KMS-11 (cell line): ENCODE measurements around the gene LGALS9B.
A peak's percentile ranks its signal among the peaks of the same experiment; 100 is the strongest.
"Not testable (repeated sequence)": the region's sequence is repeated elsewhere in the genome, so short reads cannot be mapped to it uniquely, and the experiment has no call there.

ENCODE experiments used
- H2AFZ ChIP-seq: fragments of 200-600 bp; sonication (generic); 2 replicates; pipeline ENCODE4 v1.6.1; 2016; ENCODE audit warnings: antibody characterized with exemption, mixed run types, low read depth
- H3K27ac ChIP-seq: fragments of 200-600 bp; sonication (generic); 2 replicates; pipeline ENCODE4 v1.6.1; 2016; ENCODE audit warnings: mild to moderate bottlenecking, mixed run types
- H3K27me3 ChIP-seq: fragments of 200-600 bp; sonication (generic); 2 replicates; pipeline ENCODE4 v1.6.1; 2017; ENCODE audit warnings: mild to moderate bottlenecking, low read depth, mixed run types, moderate library complexity; ENCODE audit not compliant: insufficient read depth
- H3K36me3 ChIP-seq: fragments of 200-600 bp; sonication (generic); 2 replicates; pipeline ENCODE4 v1.6.1; 2017; ENCODE audit warnings: mild to moderate bottlenecking, mixed run types; ENCODE audit not compliant: insufficient read depth
- H3K4me1 ChIP-seq: fragments of 200-600 bp; sonication (generic); 2 replicates; pipeline ENCODE4 v1.6.1; 2016; ENCODE audit warnings: mild to moderate bottlenecking, low read depth, mixed run types; ENCODE audit not compliant: poor library complexity, severe bottlenecking
- H3K4me2 ChIP-seq: fragments of 200-600 bp; sonication (generic); 2 replicates; pipeline ENCODE4 v1.7.0; 2016; ENCODE audit warnings: mild to moderate bottlenecking, mixed run types
- H3K4me3 ChIP-seq: fragments of 200-600 bp; sonication (generic); IDR thresholded peaks from 2 replicates; pipeline ENCODE4 v1.6.1; 2017; ENCODE audit warnings: low read depth, low read length, mixed read lengths; ENCODE audit not compliant: insufficient read depth
- H3K79me2 ChIP-seq: fragments of 200-600 bp; sonication (generic); 2 replicates; pipeline ENCODE4 v1.6.1; 2016; ENCODE audit warnings: low read depth, mixed run types; ENCODE audit not compliant: insufficient read depth
- H3K9ac ChIP-seq: fragments of 200-600 bp; sonication (generic); 2 replicates; pipeline ENCODE4 v1.6.1; 2016; ENCODE audit warnings: mild to moderate bottlenecking, mixed run types
- H4K20me1 ChIP-seq: fragments of 200-600 bp; sonication (generic); 2 replicates; pipeline ENCODE4 v1.6.1; 2016; ENCODE audit warnings: mild to moderate bottlenecking, mixed run types; ENCODE audit not compliant: insufficient read depth

Gene LGALS9B

DNA sequence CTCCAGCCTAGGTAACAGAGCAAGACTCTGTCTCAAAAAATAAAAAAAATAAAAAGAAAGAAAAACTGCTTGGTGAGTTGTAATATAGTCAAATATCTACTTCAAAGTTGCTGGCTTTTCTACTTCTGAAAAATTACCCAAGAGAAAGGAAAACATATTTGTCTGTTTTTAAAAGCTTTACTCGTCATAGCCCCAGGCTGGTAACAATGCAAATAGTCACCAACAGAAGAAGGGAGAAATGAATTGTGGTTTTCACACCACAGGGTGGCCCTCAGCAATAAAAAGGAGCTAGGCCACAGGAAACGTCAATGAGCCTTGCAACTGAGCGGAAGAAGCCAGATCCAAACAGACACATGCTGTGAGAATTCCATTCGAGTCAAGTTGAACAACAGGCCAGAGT lies 1.8 kb upstream of the LGALS9B start:
- not testable (repeated sequence) for H3K4me2 ChIP-seq, H2AFZ ChIP-seq

DNA sequence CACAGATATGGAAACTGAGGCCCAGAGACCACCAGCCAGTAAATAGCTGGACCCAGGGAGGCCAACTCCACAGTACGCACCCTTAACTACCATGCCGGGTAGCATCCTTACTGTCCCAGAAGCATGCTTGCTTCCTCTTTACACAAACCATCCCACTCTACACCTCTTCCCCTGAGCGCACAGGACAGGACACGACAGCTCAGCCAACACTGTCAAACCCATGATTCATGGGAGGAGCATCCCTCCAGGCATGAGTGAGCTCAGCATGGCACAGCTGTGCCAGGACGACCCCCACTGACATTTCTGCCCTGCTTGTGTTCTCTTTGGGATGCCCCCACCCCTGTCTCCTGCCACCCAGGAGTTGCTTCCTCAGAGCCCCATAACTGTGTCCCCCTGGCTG lies 340 bp downstream of the LGALS9B start:
- H2AFZ ChIP-seq, H4K20me1 ChIP-seq, H3K4me3 ChIP-seq, H3K9ac ChIP-seq, H3K27ac ChIP-seq, H3K4me1 ChIP-seq, H3K27me3 ChIP-seq, H3K79me2 ChIP-seq, H3K36me3 ChIP-seq: not testable (repeated sequence)
- 0 out of 2 replicates have a peak overlapping the region, but pooled peaks have one; percentile 17 for H3K4me2 ChIP-seq

More for the DNA sequence above, 1.8 kb upstream of the LGALS9B start:
- H3K9ac ChIP-seq, H3K4me1 ChIP-seq, H3K36me3 ChIP-seq, H4K20me1 ChIP-seq, H3K27ac ChIP-seq, H3K27me3 ChIP-seq, H3K4me3 ChIP-seq, H3K79me2 ChIP-seq: not testable (repeated sequence)

DNA sequence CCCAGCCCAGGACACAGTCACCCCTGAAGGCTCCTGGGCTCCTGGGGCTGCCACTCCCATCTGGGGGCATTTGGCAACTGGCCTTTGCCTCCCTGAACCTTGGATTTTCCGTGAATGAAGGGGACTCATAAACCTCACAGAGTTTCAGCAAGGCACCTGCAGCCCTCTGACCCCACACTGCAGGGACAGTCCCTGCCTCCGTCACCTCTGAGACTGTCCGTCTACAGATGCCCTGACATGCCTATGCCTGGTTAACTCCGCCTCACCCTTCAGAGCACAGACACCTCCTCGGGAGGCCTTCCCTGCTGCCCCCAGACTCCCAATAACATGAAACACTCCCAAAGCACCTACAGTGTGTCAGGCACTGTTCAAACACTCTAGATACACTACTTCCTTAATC lies 786 bp downstream of the LGALS9B start:
- not testable (repeated sequence) for H3K27me3 ChIP-seq, H3K36me3 ChIP-seq, H4K20me1 ChIP-seq, H2AFZ ChIP-seq, H3K79me2 ChIP-seq, H3K4me2 ChIP-seq, H3K4me3 ChIP-seq, H3K4me1 ChIP-seq, H3K9ac ChIP-seq, H3K27ac ChIP-seq

DNA sequence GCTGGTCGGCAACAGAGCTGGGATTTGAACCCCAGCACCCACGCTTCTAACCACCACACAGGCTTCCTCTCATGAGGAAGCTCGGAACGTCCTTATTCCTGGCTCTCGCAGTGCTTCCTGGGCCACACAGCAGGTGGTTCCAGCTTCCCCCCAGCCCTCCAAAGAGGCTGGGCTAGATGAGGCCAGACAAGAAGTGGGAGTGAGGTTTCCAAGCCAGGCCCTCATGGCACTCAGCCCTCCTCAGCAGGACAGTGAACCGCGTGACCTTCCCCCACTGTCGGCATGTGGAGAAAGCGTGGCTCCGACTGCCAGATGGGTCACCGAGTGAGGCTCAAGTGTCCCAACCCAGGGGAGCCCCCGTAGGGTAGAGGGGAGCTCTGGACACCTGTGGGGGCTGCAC lies 1.8 kb downstream of the LGALS9B start:
- H3K27ac ChIP-seq, H2AFZ ChIP-seq, H3K4me2 ChIP-seq, H3K4me1 ChIP-seq, H4K20me1 ChIP-seq, H3K79me2 ChIP-seq, H3K9ac ChIP-seq, H3K27me3 ChIP-seq, H3K36me3 ChIP-seq, H3K4me3 ChIP-seq: not testable (repeated sequence)

DNA sequence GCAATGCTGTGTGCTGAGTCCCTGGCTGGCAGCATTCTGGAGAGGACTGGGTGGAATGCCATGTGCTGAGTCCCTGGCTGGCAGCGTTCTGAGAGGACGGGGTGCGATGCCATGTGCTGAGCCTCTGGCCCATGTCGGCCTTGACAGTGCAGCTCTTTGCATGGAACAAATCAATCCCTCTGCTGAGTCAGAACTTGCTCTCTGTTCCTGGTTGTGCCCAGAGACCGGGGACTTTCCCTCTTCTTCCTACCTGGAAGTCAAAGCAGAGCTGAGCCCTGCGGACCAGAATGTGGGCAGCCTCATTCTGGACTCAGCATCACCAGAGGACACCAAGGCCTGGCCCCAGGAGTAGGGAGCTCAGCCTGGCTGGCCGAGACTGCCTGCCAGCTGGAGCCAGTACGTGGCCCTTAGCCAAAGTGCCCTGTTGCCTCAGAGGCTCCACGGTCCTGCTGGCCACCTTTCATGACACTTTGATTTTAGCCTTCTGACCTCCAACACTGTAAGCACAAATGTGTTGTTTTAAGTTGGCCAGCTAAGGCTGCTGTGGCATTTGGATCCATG lies 2.4 kb downstream of the LGALS9B start:
- not testable (repeated sequence) for H3K4me3 ChIP-seq, H3K79me2 ChIP-seq, H3K36me3 ChIP-seq, H3K27me3 ChIP-seq, H3K9ac ChIP-seq, H3K27ac ChIP-seq, H3K4me2 ChIP-seq, H3K4me1 ChIP-seq, H4K20me1 ChIP-seq, H2AFZ ChIP-seq

DNA sequence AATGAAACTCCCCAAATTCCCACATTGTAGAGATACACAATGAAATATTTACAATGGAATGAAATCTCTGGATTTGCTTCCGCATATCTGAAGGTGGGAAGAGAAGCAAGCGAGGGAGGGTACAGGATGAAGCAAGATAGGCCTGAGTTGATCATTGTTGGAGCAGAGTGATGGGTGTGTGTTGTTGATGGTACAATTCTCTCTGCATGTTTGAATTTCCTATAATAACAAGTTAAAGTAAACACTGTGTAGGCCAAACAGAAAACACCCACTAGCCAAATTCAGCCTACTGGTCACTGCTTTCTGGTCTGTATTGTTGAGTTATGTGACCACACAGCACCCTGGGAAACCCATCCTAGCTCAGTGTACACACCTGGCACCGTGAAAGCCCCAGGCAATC lies 5.2 kb downstream of the LGALS9B start:
- not testable (repeated sequence) for H3K27me3 ChIP-seq, H3K4me1 ChIP-seq, H3K27ac ChIP-seq, H4K20me1 ChIP-seq, H3K79me2 ChIP-seq, H2AFZ ChIP-seq, H3K4me3 ChIP-seq, H3K36me3 ChIP-seq, H3K4me2 ChIP-seq, H3K9ac ChIP-seq

DNA sequence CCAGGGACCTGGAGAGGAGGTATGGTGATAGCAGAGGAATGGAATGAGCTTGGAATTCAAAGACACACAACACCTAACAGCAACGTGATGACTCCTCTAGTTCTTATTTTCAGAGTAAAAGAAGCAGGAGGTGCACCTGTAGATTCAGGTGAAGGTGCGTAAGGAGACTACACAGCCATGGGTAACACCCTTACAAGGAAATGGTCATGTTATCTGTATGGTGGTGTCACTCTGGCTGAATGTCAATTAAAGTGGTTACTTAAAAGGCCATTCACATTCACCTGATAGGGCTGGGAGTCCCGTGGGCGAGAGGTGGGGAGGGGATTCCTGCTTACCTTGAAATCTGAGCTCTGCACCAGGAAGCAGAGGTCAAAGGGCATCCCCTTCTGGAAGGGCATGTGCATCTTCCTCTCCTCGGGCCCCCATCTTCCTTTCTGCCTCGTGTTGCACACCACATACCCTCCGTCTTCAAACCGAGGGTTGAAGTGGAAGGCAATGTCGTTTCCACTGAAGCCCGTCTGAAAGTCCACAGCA lies 9.4 kb downstream of the LGALS9B start:
- not testable (repeated sequence) for H3K9ac ChIP-seq, H3K36me3 ChIP-seq, H3K4me3 ChIP-seq, H4K20me1 ChIP-seq, H3K4me2 ChIP-seq, H3K4me1 ChIP-seq, H3K79me2 ChIP-seq, H3K27me3 ChIP-seq, H3K27ac ChIP-seq, H2AFZ ChIP-seq

DNA sequence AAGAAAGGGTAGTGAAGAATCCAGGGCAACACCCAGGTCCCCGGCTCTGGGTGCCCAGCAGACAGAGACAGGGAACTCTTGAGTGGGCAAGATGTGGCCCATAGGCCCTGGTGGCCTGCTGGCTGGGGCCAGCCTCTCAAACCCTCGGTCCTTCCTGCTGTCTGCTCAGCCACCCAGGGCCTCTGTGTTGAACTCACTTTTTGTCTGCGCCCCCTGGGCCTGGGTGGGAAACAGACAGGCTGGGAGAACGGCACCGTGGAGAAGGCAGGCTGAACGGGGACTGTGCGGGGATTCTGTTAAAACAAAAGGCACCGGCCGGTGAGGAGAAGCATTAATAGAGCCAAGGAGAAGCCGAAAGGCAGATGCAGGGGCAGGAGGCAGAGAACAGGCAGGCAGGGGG lies 12.2 kb downstream of the LGALS9B start:
- H3K79me2 ChIP-seq, H3K4me3 ChIP-seq, H4K20me1 ChIP-seq, H3K4me1 ChIP-seq, H3K36me3 ChIP-seq, H3K27me3 ChIP-seq, H3K27ac ChIP-seq, H3K4me2 ChIP-seq, H3K9ac ChIP-seq, H2AFZ ChIP-seq: not testable (repeated sequence)

DNA sequence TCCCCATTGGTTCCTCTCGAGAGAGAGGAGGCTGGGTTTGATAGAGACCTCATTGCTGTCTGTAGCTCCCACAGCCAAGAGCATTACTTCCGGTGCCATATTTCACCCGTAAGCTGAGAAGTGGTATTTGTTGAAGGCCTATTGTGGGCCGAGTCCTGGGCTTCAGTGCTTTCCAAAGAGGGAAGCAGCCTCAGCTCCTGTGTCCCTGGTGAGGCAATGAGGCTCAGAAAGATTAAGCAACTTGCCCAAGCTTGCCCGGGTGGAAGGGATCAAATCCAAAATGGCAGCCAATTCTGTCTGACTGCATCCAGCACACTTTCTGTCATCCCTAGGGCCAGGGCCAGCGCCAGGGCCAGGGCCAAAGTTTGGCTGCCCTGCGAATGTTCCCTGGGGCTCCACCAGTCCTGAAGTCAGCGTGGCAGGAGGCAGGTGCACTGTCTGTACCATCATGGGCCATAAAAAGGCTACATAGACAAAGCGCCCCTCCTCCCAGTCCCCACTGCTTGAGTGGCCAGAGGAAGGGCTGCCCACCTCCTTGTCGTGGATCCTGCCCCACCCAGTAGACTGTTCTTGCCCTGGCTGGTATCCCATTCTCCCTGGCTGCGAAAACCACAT lies 13.4 kb downstream of the LGALS9B start:
- not testable (repeated sequence) for H2AFZ ChIP-seq, H3K36me3 ChIP-seq, H3K79me2 ChIP-seq, H3K4me2 ChIP-seq, H3K27me3 ChIP-seq, H3K27ac ChIP-seq, H3K4me1 ChIP-seq, H3K4me3 ChIP-seq, H3K9ac ChIP-seq, H4K20me1 ChIP-seq

DNA sequence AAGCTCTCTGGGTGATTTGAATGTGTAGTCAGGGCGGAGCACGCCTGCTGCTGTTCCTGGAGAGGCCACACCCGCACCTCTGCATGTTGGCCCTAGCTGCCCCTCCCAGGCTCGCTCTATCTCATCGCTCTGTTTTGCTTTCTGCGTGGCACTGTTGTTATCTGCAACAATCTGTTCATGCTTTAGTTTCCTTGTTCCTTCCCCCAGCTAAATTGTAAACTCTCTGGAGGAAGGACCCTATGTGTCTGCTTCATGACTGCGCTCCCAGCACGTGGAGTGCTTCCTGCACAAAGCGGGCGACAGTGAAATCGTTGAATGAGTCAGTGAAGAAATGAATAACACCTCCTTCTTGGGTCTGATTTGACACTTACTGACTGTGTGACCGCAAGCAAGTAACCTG lies 16.5 kb downstream of the LGALS9B start:
- H3K9ac ChIP-seq, H3K4me2 ChIP-seq, H4K20me1 ChIP-seq, H3K36me3 ChIP-seq, H3K27ac ChIP-seq, H3K79me2 ChIP-seq, H2AFZ ChIP-seq, H3K4me1 ChIP-seq, H3K4me3 ChIP-seq, H3K27me3 ChIP-seq: not testable (repeated sequence)
